ENCODE measurements around the gene BNC2.

- no peak for TF ChIP-seq GATA2 (IDR thresholded peaks at IDR 0.05; ENCODE audit: low read depth, low read length)
- TF ChIP-seq GATA3 (IDR thresholded peaks at IDR 0.05; ENCODE audit: low read depth, low read length): no peak
Measured at GRCh38 chr9:16716601-16717000, 153.9 kb downstream of the BNC2 start.
